ENCODE measurements around the gene SULT1A1.

GRCh38 chr16:28562199-28562598 lies 47.6 kb downstream of the SULT1A1 start:
- TF ChIP-seq CTCF (IDR thresholded peaks at IDR 0.05) = no peak
- no peak for TF ChIP-seq SIN3A (IDR thresholded peaks at IDR 0.05; ENCODE audit: borderline replicate concordance, insufficient read depth, low read depth, low read length)
- TF ChIP-seq REST (IDR thresholded peaks at IDR 0.05; ENCODE audit: insufficient read depth in 1 of 2, low read depth in 2 of 2, low read length in 1 of 2) = no peak

Data from Panc1 (cell line).